A673 (cell line): ENCODE data around the gene DAB1. TPM values are rescaled to one million over a fixed set of nuclear protein-coding genes. Genes with fewer than 3 reads are reported as not detected.
A peak's percentile ranks its signal among the peaks of the same experiment; 100 is the strongest.

ENCODE experiments used
- BruUV-seq: library from RNA; stranded (reverse); fragments of 400-500 nt; replicated peaks from 2 replicates; lab custom pipeline; 2021; lab: Mats Ljungman, UMichigan
- CTCF ChIA-PET: fragments of 300-600 bp; sonication (Branson Sonifier 250); formaldehyde crosslinking; loops from one replicate; lab custom pipeline; 2022; ENCODE audit warnings: antibody characterized with exemption; lab: Charles Lee
- POLR2A ChIA-PET: fragments of 300-600 bp; sonication (Branson Sonifier 250); formaldehyde crosslinking; loops from one replicate; lab custom pipeline; 2022; ENCODE audit warnings: antibody characterized with exemption; ENCODE audit not compliant: low non-redundant PET; lab: Charles Lee
- DNase-seq: peaks from one replicate; pipeline ENCODE4 v3.0.0-alpha.2; 2015; ENCODE audit warnings: low spot score
- H3K27ac ChIP-seq: fragments of 200-600 bp; sonication (generic); 2 replicates; pipeline ENCODE4 v1.5.1; 2016; ENCODE audit warnings: mixed run types, low read depth, mild to moderate bottlenecking, mixed read lengths, antibody characterized with exemption, low read length; ENCODE audit not compliant: poor library complexity, severe bottlenecking
- H3K27me3 ChIP-seq: fragments of 200-600 bp; sonication (generic); replicated peaks from 2 replicates; pipeline ENCODE4 v1.6.1; 2017; ENCODE audit warnings: mixed run types, low read depth, mild to moderate bottlenecking, mixed read lengths, antibody characterized with exemption, low read length; ENCODE audit not compliant: insufficient read depth, poor library complexity
- H3K36me3 ChIP-seq: fragments of 200-600 bp; sonication (generic); 2 replicates; pipeline ENCODE4 v1.6.1; 2016; ENCODE audit warnings: mixed run types, mild to moderate bottlenecking, mixed read lengths, antibody characterized with exemption, low read length; ENCODE audit not compliant: insufficient read depth, poor library complexity, severe bottlenecking
- H3K4me1 ChIP-seq: fragments of 200-600 bp; sonication (generic); 2 replicates; pipeline ENCODE4 v1.6.1; 2017; ENCODE audit warnings: mixed run types, mild to moderate bottlenecking, mixed read lengths, antibody characterized with exemption, low read length; ENCODE audit not compliant: insufficient read depth, poor library complexity, severe bottlenecking
- H3K4me3 ChIP-seq: fragments of 200-600 bp; sonication (generic); 2 replicates; pipeline ENCODE4 v1.5.1; 2016; ENCODE audit warnings: low read depth, mixed run types, mild to moderate bottlenecking, mixed read lengths, low read length; ENCODE audit not compliant: poor library complexity, severe bottlenecking
- H3K9me3 ChIP-seq: fragments of 200-600 bp; sonication (generic); 2 replicates; pipeline ENCODE4 v1.6.1; 2016; ENCODE audit warnings: mixed run types, low read depth, mild to moderate bottlenecking, mixed read lengths, antibody characterized with exemption, low read length; ENCODE audit not compliant: poor library complexity, severe bottlenecking
- CTCF ChIP-seq: fragments of 300-800, 200-600 bp; sonication (generic); conservative IDR thresholded peaks from 2 replicates; pipeline ENCODE4 v1.5.1; 2017; ENCODE audit warnings: low read depth, mild to moderate bottlenecking, antibody characterized with exemption, low read length, moderate library complexity, mixed read lengths
- EZH2 ChIP-seq: fragments of 200-600 bp; sonication (generic); IDR thresholded peaks from 2 replicates; pipeline ENCODE4 v1.6.1; 2017; ENCODE audit warnings: borderline replicate concordance, low read depth, mild to moderate bottlenecking, mixed read lengths, antibody characterized with exemption, low read length; ENCODE audit not compliant: poor library complexity, severe bottlenecking
- intact Hi-C: fragments of 100-400 bp; cut with micrococcal nuclease; formaldehyde crosslinking; loops from one replicate; pipeline ENCODE4 v1.10.0; 2022; ENCODE audit not compliant: unreplicated experiment
- total RNA-seq: library from RNA; stranded (reverse); gene quantifications from 2 replicates; pipeline ENCODE4 v1.2.3, GENCODE V29; 2021

DAB1 gene
- total RNA-seq, 1 experiment from 2014 or later, result 112 TPM

- ChIA-PET CTCF (no interaction called here), POLR2A (no interaction called here)
- H3K27ac ChIP-seq, result no peak overlapping the region
- no peak for DNase-seq
- intact Hi-C loops, result no loop called here
- BruUV-seq, result no TSS peak
- no peak overlapping the region for H3K4me3 ChIP-seq
- no peaks in the 10 kb centered on the region for H3K36me3 ChIP-seq
- H3K4me1 ChIP-seq, result peaks cover 40% of the 10 kb centered on the region
- no peaks in the 10 kb centered on the region for H3K9me3 ChIP-seq
- TF ChIP-seq CTCF, result no peak
- no peak for TF ChIP-seq EZH2
- H3K27me3 ChIP-seq, result no peaks in the 10 kb centered on the region
Observed at GRCh38 chr1:57276918-57277317, 146.9 kb downstream of the DAB1 start.

DNA sequence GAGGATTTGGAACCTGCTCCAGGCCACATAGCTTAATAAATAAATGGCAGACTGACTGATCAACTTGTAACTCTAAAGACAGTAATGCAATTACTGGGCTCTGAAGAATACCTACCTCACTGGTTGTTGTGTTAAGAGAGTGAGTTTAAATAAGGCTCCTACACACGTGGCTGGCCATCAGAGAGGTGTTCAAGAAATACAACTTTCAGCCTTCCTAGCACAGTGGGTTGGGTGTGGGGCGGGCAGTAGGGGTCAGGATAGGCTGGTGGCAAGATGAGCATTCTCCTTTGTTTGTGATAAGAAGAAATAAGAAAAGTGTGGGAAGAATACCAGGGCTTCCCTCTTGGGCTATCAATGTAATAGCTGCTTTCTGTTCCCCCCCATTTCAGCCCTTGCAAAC, 151.3 kb downstream of the DAB1 start:
- Histone ChIP-seq H3K27me3 (no peaks in the 10 kb centered on the region), H3K27ac (peak overlapping the region; percentile 15), H3K4me3 (no peak overlapping the region), H3K9me3 (no peaks in the 10 kb centered on the region), H3K4me1 (peaks cover 77% of the 10 kb centered on the region), H3K36me3 (no peaks in the 10 kb centered on the region)
- DNase-seq, result no peak
- no TSS peak for BruUV-seq
- TF ChIP-seq CTCF (no peak), EZH2 (no peak)
- ChIA-PET CTCF (no interaction called here), POLR2A (no interaction called here)
- intact Hi-C loops, result loop anchor here (2.0 kb wide), 1 partner anchor 432 kb away; no protein-coding TSS in a partner anchor

GRCh38 chr1:57272150-57272549, 151.7 kb downstream of the DAB1 start:
- Histone ChIP-seq H3K4me1 (peaks cover 76% of the 10 kb centered on the region), H3K27me3 (no peaks in the 10 kb centered on the region), H3K4me3 (no peak overlapping the region), H3K36me3 (peaks cover 2% of the 10 kb centered on the region), H3K27ac (peak overlapping the region; percentile 15), H3K9me3 (no peaks in the 10 kb centered on the region)
- POLR2A ChIA-PET, result no interaction called here
- intact Hi-C loops, result loop anchor here (2.0 kb wide), 1 partner anchor 433 kb away; no protein-coding TSS in a partner anchor
- TF ChIP-seq EZH2, result no peak
- TF ChIP-seq CTCF, result no peak
- BruUV-seq, result no TSS peak
- CTCF ChIA-PET, result no interaction called here
- peak; percentile 34 for DNase-seq
